Duodenal mucosa (tissue), 2 donors: Measurements from ENCODE around the gene FOXO3.

Experiments
- H3K27ac ChIP-seq: one replicate; pipeline ENCODE4 v1.7.0; 2013; ENCODE audit warnings: low read depth, low read length
- H3K27me3 ChIP-seq, 2 donors: one replicate each; pipeline ENCODE4 v1.7.0; 2013; ENCODE audit warnings: low read length in 2 of 2, control low read depth in 1 of 2; ENCODE audit not compliant: insufficient read depth in 2 of 2, control insufficient read depth in 1 of 2
- H3K36me3 ChIP-seq, 2 donors: one replicate each; pipeline ENCODE4 v1.7.0; 2013; ENCODE audit warnings: low read length in 2 of 2, control low read depth in 1 of 2; ENCODE audit not compliant: insufficient read depth in 2 of 2, control insufficient read depth in 1 of 2
- H3K4me1 ChIP-seq, 2 donors: one replicate each; pipeline ENCODE4 v1.7.0; 2013; ENCODE audit warnings: low read length in 2 of 2, control low read depth in 1 of 2; ENCODE audit not compliant: insufficient read depth in 2 of 2, control insufficient read depth in 1 of 2
- H3K4me3 ChIP-seq, 2 donors: one replicate each; pipeline ENCODE4 v1.7.0; 2013; ENCODE audit warnings: low read length in 2 of 2, low read depth in 1 of 2
- H3K9ac ChIP-seq, 2 donors: one replicate each; pipeline ENCODE4 v1.7.0; 2013; ENCODE audit warnings: low read length in 2 of 2, low read depth in 1 of 2
- H3K9me3 ChIP-seq, 2 donors: one replicate each; pipeline ENCODE4 v1.7.0; 2013; ENCODE audit warnings: low read length in 2 of 2, control low read depth in 1 of 2; ENCODE audit not compliant: control insufficient read depth in 1 of 2

Gene FOXO3

GRCh38 chr6:108610270-108610839 is 49.6 kb downstream of the FOXO3 start:
- H3K27me3 ChIP-seq = no peaks in the 10 kb centered on the region
- H3K4me1 ChIP-seq = peaks cover 9 to 29% of the 10 kb centered on the region in 2 donors
- no peak overlapping the region for H3K4me3 ChIP-seq
- no peaks in the 10 kb centered on the region for H3K9me3 ChIP-seq
- no peak overlapping the region for H3K27ac ChIP-seq
- H3K36me3 ChIP-seq = no peaks in the 10 kb centered on the region
- H3K9ac ChIP-seq = no peak overlapping the region

DNA sequence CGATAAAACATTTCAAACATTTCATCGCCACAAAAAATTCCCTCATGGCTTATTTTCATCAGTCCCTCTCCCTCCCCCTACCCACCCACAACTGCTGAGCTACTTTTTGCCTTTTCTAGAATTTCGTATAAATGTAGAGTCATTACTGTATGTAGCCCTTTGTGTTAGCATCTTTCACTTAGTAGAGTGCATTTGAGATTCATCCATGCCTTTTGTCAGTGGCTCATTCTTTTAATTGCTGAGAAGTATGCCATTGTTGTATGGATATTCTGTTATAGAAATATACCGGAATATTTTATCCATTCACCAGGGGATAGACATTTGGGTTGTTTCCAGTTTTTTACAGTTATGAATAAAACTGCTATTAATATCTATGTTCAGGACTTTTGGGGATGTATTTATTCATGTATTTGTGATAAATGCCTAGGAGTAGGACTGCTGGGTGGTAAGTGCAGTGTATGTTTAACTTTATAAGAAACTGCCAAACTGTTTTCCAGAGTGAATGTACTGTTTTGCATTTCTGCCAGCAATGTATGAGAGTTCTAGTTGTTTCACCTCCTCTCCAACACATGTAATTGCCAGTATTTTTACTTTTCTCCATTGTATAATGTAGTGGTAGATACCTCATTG is 50.4 kb downstream of the FOXO3 start:
- Histone ChIP-seq H3K4me1 (peaks cover 5 to 29% of the 10 kb centered on the region in 2 donors), H3K9me3 (no peaks in the 10 kb centered on the region), H3K9ac (no peak overlapping the region), H3K27ac (no peak overlapping the region), H3K36me3 (no peaks in the 10 kb centered on the region), H3K4me3 (no peak overlapping the region), H3K27me3 (no peaks in the 10 kb centered on the region)

DNA sequence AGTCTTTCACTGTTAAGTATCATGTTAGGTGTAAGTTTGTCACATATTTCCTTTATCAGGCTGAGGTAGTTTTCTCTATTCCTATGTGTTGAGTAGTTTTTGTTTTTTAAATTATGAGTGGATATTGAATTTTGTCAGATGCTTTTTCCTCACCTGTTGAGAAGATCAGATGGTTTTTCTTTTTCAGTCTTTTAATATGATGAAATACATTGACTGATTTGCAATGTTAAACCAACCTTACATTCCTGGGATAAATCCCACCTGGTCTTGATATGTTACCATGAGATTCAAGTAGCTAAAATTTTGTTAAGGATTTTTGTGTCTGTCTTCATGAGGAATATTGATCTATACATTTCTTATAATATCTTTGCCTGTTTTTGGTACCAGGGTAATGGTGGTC is 52.1 kb downstream of the FOXO3 start:
- no peak overlapping the region for H3K27ac ChIP-seq
- H3K4me3 ChIP-seq = no peak overlapping the region
- H3K9ac ChIP-seq = no peak overlapping the region
- H3K36me3 ChIP-seq = no peaks in the 10 kb centered on the region
- H3K4me1 ChIP-seq = peaks cover 0 to 19% of the 10 kb centered on the region in 2 donors
- H3K27me3 ChIP-seq = no peaks in the 10 kb centered on the region
- H3K9me3 ChIP-seq = no peaks in the 10 kb centered on the region

- Histone ChIP-seq H3K27ac (no peak overlapping the region), H3K27me3 (no peaks in the 10 kb centered on the region), H3K36me3 (no peaks in the 10 kb centered on the region), H3K4me1 (peaks cover 18 to 29% of the 10 kb centered on the region in 2 donors), H3K4me3 (no peak overlapping the region), H3K9me3 (no peaks in the 10 kb centered on the region), H3K9ac (no peak overlapping the region)
Observed at GRCh38 chr6:108616544-108616943, 55.8 kb downstream of the FOXO3 start.

- H3K9me3 ChIP-seq = no peaks in the 10 kb centered on the region
- no peak overlapping the region for H3K4me3 ChIP-seq
- H3K27me3 ChIP-seq = no peaks in the 10 kb centered on the region
- no peak overlapping the region for H3K9ac ChIP-seq
- peaks cover 18 to 29% of the 10 kb centered on the region in 2 donors for H3K4me1 ChIP-seq
- H3K36me3 ChIP-seq = no peaks in the 10 kb centered on the region
- no peak overlapping the region for H3K27ac ChIP-seq
Observed at GRCh38 chr6:108616973-108617372, 56.3 kb downstream of the FOXO3 start.

DNA sequence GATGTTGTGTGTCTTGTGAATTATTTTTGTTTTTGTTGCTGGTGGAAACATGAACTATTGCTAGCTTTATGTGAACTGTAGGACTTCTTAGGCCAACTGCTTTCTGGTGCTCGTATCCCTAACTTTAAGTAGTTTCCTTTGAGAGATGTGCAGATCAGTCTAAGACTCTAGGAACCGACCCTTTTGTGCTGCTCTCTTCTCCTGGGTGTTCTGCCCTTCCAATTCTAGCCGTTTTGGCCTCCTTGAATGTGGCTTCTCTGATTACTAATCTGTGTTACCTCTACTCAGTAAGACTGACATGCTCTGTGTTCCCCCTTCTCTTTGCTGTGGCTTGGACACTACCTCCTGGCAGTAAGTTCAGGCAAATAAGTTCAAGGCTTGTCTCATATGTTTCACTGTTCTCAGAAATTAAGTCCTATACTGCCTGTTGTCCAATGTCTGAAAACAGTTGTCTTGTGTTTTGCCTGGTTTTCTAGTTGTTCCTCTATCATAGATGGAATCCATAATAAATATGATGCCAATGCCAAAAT is 58.0 kb downstream of the FOXO3 start:
- Histone ChIP-seq H3K9me3 (no peaks in the 10 kb centered on the region), H3K36me3 (no peaks in the 10 kb centered on the region), H3K9ac (no peak overlapping the region), H3K4me1 (peaks cover 23 to 33% of the 10 kb centered on the region in 2 donors), H3K27me3 (no peaks in the 10 kb centered on the region), H3K27ac (no peak overlapping the region), H3K4me3 (no peak overlapping the region)

- Histone ChIP-seq H3K4me1 (peaks cover 23 to 33% of the 10 kb centered on the region in 2 donors), H3K36me3 (no peaks in the 10 kb centered on the region), H3K9ac (no peak overlapping the region), H3K27me3 (no peaks in the 10 kb centered on the region), H3K9me3 (no peaks in the 10 kb centered on the region), H3K4me3 (no peak overlapping the region), H3K27ac (no peak overlapping the region)
Observed at GRCh38 chr6:108619431-108620197, 58.9 kb downstream of the FOXO3 start.

- no peaks in the 10 kb centered on the region for H3K36me3 ChIP-seq
- H3K9me3 ChIP-seq = no peaks in the 10 kb centered on the region
- no peaks in the 10 kb centered on the region for H3K27me3 ChIP-seq
- peaks cover 30 to 38% of the 10 kb centered on the region in 2 donors for H3K4me1 ChIP-seq
- H3K9ac ChIP-seq = no peak overlapping the region
- no peak overlapping the region for H3K4me3 ChIP-seq
- H3K27ac ChIP-seq = no peak overlapping the region
Observed at GRCh38 chr6:108621117-108621516, 60.4 kb downstream of the FOXO3 start.

- Histone ChIP-seq H3K36me3 (no peaks in the 10 kb centered on the region), H3K27ac (no peak overlapping the region), H3K4me3 (no peak overlapping the region), H3K9me3 (no peaks in the 10 kb centered on the region), H3K9ac (no peak overlapping the region), H3K27me3 (no peaks in the 10 kb centered on the region), H3K4me1 (peaks cover 32 to 41% of the 10 kb centered on the region in 2 donors)
Observed at GRCh38 chr6:108622641-108623298, 62.1 kb downstream of the FOXO3 start.

GRCh38 chr6:108623995-108624394 is 63.3 kb downstream of the FOXO3 start:
- Histone ChIP-seq H3K27me3 (no peaks in the 10 kb centered on the region), H3K9me3 (no peaks in the 10 kb centered on the region), H3K36me3 (no peaks in the 10 kb centered on the region), H3K9ac (no peak overlapping the region), H3K4me3 (no peak overlapping the region), H3K27ac (no peak overlapping the region), H3K4me1 (peaks cover 33 to 37% of the 10 kb centered on the region in 2 donors)
